Hematopoietic multipotent progenitor cell treated with erythropoietin and hydrocortisone succinate and interleukin-3 and kit ligand, for 6 days (in vitro differentiated cells): Measurements from ENCODE around the gene ZNF552.

Experiments used
- DNase-seq: peaks from one replicate; pipeline ENCODE4 v3.0.0-alpha.2; 2015

The ZNF552 gene

DNA sequence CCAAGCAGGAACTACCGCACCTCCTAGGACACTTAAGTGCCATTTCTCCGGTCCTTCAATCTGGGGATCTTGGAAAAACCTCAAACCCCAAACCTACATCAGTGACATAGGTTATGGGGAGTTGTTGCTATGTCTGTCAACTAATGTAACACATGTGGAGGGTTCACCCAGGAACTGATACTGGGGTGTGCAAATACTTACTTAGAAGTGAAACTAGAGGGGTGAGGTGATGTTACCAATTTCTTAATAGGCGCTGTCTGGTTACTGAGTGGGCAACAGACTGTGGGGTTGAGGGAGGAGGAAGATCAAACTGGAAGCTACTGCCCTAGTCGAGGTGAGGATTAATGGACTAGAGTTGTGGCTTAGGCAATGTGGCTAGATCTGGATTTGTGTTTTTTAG is 43.3 kb downstream of the ZNF552 start:
- DNase-seq = no peak

DNA sequence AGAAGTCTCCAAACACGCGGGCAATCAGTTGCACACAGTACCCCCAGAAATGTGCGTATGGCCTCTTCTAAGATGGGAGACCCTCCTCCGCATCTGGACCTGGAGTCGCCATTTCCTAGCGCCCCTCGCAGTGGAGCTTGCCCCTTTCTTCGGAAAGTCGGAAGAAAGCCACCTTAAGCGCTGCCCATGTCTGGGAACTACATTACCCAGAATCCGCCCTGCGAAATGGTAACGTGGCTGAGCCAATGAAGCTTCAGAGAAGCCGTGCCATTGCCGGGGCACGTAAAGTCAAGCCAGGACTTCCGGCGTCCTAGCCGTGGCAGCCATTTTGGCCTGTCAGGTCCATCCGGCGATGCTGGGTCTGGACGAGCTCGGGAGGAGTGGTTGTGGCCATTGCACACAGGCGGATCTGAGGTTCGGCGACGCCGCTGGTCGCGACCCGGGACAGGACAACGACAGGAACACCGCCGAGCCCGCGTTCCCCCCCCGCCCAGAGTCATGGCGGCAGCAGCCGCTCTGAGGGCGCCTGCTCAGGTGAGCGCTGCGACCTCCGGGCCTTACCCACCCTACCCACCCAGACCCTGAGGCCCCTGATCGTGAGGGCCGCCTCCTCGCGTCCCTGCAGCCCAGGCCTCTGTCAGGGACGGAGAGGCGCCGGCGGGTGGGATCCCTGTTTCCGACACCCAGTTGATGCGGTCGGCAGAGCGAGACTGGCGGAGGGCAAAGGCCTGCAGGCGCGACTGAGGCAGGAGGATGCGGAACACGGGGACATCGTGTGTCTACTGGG is 45.2 kb downstream of the ZNF552 start, which contains the start of gene ZNF586:
Gene ZNF586, plus strand, starts transcription at position 332 of the 787 bp plus-strand sequence. Its CDS starts 167 bp downstream, at position 499.
- peak; percentile 98 for DNase-seq

DNA sequence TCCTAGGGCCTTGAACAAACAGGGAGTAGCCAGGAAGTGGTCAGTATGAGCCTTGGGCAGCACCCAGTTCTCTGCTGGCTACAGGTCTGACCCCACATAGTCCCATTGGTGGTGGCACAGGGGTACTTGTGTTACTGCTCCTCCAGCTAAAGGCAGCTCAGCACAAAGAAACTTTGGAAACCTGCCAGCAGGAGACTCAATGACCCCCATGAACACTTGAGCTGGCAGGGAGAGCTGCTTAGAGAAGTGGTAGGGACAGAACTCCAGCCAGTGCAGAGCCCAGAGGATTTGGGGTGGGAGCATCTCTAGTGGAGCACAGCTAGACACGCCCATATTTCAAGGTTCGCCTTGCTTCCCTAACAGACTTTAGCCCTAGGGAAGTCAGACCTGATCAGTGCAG is 55.6 kb downstream of the ZNF552 start:
- DNase-seq = no peak

DNA sequence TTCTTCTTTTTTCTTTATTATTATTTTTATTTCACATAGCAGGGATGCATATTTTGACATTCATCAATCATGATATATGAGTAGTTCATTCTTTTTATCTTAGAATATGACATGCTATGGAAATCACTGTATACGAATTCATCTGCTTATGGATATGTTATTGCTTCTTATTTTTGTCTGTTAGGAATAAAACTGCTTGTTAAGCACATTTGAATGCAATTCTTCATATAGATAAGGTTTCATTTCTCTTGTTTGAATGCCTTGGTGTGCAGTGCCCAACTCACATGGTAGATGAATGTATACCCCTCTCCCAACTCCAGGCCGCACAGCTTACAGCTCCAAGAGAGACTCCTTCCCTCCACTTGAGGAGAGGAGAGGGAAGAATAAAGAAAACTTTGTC is 56.8 kb downstream of the ZNF552 start:
- DNase-seq = no peak
